CD4-positive, alpha-beta T cell treated with Interleukin-10 for 1 hour (primary cell): ENCODE data around the gene ELAVL3.
A peak's percentile ranks its signal among the peaks of the same experiment; 100 is the strongest.

ENCODE experiments used
- DNase-seq: peaks from one replicate; pipeline ENCODE4 v3.0.0-alpha.2; 2020

Gene ELAVL3

DNA sequence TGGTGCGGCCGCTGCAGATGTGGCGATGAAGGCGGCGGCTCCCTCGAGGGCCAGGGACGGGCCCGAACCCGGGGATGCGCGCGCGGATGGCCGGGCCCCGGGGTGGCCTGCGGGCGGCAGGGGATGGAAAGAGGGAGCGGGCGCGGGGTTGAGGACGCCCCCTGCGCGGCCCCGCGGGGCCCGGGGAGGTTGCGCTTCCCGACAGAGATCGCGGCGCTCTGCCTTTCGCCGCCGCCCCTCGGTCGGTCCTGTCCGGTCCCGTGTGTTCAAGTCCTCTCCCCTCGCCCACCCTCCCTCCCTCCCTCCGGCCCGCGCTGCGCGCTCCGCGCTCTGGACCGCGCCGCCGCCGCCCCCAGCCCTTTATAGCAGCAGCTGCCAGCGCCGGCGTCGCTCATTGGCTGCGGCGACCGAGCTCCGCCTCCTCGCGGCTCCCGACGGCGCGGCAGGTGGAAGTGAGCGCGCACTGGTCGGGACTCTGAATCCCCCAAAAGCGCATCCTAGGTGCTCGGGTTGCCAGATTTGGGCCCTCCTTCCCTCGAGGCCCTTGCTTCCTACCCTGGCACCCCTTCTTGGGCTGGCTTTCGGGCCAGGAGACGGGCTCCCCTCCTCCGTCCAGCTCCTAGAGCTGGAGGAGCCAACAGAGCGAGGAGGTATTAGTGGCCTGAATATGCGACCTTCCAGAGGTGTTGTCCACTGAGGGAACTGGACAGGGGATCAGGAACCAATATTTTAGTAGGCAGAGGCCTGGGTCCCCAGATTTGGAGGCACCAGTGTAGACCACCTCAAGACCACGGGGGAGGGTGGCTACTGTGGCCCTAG, at the start of gene ELAVL3:
ELAVL3 (minus strand) TSS at position 332 of the 819 bp plus-strand sequence. CDS start 438 bp downstream, outside the sequence.
- DNase-seq = peak; percentile 5

DNA sequence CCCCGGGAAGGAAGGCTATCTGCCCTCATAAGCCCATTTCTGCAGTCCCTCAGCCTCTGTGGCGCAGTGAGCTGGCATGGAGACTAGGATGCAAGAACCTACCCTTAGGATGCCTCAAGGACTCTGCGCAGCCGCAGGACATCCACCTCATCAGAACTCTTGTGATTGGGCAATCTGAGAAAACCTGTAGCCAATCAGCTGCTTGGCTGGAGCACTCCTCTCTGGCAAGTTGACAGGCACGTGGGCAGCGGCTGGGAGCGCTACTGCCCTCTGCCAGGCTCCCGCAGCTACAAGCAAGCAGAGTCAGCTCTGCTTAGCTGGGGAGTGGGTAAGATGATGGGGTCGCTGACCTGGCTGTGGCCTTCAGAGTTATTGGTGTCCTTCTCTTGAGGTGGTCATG, 49.6 kb upstream of the ELAVL3 start:
- DNase-seq = peak; percentile 45

DNA sequence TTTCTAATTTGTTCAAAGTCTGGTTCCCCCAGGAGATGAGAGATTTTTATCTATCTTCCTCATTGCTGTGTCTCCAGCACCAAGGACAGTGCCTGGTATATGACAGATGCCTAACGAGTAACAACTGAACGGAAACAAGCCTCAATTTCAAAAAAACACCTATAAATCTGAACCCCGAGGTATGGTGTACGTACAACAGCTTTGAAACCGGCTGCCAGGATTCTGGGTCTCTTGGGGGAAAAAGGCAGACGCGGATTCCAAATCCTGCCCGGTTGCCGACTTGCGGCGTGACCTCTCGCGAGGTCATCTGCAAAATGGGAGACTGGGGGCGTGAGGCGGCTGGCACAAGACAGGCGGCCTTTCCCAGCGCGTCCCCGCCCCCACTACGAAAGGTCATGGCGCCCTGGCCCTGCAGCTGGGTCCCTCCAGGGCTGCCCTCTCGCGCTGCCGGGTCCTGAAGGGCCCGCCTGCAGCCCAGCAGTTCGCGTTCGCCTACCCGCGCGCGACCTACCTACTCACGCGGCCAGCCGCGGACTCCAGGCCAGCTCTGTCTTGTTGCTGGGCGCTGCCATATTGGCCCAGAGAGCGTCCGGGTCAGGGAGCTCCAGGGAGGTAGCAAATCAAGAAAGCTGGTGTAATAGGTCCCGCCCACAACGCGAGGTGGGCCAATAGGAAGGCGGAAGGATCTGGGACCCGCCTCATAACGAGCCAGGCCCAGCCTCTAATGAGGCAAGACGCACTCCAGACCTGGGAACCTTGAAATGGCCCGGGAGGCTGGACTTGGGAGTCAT, 47.9 kb upstream of the ELAVL3 start, which contains the start of gene ECSIT:
ECSIT (minus strand) TSS at position 584 of the 791 bp plus-strand sequence. CDS start 9,964 bp downstream, outside the sequence.
- peak; percentile 96 for DNase-seq

DNA sequence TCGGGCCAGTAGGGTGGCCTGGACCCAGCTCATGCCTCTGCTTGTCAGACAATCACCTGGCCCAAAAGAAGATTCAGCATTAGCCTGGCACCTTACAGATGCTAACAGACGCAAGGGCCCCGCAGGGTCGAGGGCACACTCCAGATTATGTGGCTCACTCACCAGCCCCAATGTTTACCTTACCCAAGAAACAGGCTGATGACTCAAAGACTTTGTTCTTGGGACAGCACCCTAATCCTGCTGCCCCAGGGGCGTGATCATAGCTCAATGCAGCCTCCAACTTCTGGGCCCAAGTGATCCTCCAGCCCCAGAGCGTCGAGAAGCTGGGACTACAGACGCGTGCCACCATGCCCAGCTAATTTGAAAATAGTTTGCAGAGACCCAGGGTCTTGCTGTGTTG, 38.3 kb upstream of the ELAVL3 start:
- no peak for DNase-seq

DNA sequence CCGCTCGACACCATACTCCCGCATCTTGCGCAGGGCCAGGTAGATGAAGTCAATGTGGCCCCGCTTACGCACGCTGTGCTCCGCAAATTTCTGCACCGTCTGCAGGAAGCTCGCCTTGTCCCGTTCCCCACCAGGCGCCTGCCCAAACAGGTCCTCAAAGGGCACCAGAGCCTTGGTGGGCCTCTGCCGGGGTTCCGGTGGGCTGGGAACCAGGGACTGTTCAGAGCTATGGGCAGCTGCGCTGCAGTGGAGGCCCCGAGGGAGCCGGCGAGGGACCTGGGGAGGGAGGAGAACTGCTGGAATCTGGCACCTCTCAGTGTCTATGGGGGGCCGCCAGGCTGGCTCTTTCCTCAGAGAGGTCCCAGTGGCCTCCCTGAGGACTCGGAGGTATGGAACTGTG, 33.1 kb upstream of the ELAVL3 start:
- DNase-seq = no peak

DNA sequence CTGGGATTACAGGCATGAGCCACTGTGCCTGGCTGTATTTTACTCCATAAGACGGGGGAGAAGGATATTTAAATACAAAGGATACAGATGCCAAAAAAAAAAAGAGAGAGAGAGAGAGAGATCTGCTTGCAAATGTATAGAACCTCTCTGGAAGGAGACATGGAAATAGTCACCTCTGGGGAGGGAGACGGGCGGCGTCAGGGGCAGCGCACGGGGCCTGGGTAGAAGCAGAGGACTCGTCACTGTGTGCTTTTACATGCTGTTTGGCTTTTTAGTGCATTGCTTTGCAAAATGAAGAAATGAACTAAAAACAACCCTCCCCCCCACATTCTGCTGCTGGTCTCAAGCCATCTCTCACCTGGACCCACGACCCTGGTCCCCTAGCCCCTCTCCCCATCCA, 29.6 kb upstream of the ELAVL3 start:
- no peak for DNase-seq

DNA sequence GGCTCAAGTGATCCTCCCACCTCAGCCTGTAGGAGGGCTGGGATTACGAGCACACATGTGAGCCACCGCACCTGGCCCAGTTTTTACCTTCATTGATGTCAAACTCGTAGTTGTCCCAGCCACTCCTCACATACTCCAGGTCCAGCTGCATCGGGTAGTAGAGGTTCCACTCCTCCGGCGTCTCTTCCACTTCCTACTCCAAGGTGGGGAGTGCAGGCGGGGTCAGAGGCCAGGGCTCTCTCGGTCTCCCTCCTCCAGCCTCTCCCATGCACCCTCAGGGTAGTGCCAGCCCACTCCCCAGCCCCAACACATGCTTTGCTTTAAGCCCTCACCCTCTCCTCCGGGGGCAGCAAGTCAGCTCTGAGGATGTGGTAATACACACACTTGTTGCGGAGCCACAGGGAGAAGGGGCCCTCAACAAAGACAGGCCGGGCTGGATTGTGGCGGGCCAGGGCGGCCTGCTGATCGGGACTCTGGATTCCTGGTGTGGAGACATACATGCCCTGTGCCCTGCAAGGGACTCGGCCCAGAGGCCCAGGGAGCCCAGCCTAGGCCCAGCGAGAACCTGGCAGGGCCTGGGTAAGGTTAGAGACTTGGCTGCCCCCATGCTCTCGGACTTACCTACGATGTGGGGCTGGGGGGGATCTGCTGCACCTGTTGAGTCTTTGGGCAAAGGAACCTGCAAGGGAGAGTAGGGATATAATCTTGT, 26.7 kb upstream of the ELAVL3 start:
- no peak for DNase-seq

DNA sequence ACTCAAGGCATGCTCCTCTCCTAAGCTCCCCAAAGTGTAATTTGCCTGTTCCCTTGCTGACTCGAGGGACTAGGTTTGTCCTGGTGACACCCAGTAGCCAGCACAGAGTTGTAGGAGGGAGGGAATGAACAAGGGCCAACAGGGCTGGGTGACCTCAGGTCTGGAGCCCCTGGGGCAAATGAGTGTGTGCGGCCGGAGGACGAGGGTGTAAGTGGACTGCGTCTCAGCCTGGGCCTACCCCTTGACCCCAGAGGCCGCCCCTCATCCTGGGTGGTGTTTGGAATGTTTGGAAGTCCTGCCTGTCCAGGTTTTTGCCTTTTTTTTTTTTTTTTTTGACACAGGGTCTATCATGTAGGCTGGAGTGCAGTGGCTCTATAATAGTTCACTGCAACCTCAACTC, 26.1 kb upstream of the ELAVL3 start:
- no peak for DNase-seq

DNA sequence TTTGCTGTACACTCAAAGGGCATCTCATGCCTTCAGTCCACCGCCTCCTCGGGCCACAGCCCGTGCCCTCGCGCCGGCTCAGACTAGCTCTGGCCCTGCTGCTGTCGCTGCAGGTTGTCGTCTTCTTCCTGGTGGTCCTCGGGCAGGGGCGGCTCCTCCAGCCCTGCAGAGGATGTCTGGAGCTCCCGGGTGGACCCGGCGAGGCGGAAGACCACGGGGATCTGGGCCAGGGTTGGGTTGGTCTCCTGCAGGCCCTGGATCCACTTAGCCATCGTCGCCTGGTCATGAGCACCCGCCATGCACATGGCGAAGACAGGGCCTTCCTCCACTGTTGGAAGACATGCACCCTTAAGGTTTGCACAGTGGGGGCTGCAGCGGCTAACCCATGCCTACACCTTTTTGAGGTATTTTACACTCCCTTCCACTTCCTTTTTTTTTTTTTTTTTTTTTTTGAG, 25.3 kb upstream of the ELAVL3 start:
- DNase-seq = no peak

DNA sequence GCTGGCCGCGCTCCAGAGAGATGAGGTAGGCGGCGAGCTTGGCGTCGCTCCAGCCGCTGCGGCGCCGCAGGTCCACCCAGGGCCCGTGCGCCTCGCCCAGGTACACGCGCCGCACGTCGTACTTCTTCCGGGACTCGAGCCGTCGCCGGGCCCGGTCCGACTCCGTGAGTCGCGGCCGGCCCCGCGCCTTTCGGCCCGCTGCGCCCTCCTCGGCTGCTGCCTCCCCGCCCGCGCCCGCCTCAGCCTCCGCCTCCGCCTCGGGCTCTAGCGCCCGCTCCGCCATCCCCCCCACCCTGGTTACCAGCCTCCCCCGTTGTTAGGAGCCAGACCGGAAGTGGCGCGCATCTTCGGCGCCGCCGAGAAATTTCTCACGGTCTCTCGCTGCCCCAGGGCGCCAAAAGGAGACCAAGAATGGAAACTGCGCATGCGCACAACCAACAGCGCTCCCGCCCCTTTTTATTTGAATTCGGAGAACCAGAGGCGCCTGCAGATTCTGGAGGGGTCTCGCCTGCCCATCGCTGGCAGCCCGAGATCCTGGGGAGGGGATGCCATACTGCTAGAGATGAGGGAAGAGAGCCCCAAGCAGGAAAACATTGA, 24.8 kb upstream of the ELAVL3 start, which contains the start of gene ZNF653:
ZNF653 (minus strand) TSS at position 336 of the 597 bp plus-strand sequence; CDS start at position 283, 53 bp downstream.
- DNase-seq = peak; percentile 97

DNA sequence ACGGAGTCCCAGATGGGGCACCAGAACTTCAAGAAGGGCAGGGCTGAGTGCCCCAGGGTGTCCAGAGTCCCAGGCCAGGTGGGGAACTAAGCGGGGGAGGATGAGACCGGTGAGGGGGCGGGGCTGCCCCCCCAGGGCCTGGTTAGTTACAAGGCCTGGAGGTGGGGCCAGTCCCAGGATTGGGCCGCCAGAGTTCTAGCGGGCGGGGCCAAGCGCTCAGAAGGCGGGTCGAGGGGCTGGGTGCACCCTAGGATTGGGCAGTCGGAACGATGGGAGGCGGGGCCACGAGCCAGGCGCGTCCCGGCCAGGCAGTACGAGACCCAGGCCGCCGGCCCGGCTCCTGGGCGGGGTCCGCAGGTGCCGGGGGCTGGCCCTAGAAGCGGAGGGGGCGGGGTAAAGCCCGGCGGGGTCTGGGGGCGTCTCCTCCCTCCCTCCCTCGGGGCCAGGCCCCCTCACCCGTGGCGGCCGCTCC, 24.2 kb upstream of the ELAVL3 start:
- peak; percentile 98 for DNase-seq

DNA sequence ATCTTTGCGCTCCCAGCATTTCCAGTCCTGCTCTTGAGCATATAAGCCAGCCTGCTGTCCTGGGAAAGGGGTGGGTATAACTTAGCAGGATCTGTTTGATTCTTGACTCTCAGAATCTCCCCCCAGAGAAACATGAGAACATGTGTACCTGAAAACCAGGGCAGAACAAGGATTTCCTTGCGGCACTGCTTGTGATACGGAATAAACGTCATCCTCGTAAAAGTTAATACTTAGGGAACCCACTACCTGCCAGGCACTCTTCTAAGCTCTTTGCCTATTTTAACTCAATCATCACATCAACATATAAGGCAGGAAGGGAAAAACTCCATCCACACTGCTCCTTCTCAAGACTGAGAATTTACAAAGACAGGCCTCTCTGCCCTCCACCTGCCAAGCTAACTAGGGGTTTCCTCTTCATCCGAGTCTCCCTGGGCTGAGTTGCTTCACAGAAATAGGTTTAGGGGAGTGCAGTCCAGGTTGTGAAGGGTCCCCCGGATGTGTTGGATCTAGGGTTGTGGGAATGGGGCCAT, 23.7 kb upstream of the ELAVL3 start:
- DNase-seq = no peak

DNA sequence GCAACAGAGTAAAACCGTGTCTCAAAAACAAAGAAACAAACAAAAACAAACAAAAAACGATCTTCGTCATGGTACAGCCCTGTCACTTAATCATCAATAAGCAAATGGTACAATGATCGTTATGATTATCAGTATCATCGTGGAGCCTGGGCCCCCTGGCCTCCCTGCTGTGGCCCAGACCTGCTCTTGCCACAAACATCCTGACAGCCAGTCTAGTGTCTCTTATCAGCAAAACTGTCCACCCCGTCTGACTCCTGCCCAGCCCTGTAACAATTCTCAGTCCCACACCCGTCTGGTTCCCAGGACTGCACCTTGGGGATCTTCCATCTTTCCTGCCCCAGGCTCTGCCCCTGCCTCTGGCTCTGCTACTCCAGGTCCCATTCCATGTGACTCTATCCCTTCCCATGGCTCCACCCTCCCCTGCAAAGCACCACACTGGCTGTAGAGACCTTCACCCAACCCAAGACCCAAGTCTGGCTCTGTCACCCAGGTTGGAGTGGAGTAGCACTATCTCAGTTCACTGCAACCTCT, 19.1 kb upstream of the ELAVL3 start:
- no peak for DNase-seq

DNA sequence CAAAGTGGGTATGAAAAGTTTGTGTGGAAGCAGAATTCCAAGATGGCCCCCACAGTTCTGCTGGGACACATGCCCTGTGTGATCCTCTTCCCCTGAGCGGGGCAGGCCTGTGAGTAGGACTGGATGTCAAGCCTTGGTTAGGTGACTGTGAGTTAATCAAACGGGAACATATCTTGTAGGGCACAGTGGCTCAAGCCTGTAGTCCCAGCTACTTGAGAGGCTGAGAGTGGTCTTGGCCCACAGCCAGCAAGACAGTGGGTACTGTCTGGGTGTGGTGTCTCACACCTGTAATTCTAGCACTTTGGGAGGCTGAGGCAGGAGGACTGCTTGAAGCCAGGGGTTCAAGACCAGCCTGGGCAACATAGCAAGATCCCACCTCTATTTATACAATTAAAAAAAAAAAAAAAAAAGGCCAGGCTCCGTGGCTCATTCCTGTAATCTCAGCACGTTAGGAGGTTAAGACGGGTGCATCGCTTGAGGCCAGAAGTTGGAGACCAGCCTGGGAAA, 18.4 kb upstream of the ELAVL3 start:
- no peak for DNase-seq

DNA sequence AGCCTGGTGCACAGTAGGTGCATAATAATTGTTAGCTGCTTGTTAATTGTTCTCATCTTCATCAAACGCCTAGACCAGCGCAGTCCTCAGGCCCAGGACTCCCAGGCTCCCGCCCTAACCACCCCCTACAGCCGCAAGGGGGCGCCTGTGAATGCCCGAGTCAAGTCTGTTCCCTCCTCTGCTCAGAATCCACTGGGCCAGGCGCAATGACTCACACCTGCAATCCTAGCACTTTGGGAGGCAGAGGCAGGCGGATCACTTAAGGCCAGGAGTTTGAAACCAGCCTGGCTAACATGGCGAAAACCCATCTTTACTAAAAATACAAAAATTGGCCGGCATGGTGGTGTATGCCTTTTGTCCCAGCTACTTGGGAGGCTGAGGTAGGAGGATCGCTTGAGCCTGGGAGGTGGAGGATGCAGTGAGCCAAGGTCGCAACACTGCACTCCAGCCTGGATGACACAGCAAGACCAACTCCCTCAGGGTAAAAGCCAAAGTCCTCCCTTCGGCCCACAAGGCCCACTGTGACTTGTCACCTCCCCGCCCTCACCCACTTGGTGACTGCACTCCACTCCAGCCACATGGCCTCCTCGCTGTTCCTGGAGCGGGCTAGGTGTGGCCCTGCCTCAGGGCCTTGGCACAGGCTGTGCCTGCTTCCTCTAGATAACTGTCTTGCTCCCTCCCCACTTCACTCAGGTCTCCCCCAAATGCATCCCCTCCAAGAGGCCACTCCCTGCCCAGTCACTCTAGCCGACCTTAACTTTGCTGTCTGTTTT, 15.7 kb upstream of the ELAVL3 start:
- peak; percentile 68 for DNase-seq

DNA sequence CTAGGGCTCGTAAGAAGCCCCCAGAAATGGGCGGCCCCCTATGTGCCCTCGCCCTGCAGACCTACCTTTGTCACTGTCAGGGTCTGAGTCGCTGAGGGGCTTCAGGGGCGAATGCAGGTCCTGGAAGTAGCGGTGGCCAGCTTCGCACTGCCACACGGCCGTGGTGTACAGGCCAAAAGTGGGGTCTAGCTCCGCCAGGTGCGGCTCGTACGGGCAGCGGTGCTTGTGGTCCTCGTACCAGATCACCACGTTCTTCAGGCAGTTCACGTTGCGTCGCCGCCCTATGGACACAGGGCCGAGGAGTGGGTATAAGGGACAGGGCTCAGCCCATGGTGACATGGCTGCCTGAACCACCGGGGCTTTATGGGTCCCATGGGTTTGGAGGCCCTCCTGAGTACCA, 15.0 kb upstream of the ELAVL3 start:
- DNase-seq = no peak

DNA sequence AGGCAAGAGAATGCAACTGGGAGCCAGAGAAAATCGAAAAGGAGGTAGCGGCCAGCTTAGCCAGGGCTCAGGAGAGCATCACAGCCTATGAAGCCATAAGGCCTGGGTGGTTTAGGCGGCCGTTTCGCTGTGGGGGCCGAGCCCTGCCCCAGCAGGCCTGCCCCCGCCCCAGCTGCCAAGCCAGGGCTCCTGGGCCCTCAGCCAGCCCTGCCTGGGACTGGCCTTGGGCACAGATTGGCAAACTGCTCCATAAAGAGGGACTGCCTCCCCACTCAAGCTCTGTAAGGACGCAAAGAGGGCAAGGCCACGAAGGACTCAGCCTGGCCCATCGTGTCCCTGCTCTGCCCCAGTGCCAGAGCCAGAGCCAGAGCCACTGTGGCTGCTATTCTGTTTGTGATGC, 14.6 kb upstream of the ELAVL3 start:
- no peak for DNase-seq

DNA sequence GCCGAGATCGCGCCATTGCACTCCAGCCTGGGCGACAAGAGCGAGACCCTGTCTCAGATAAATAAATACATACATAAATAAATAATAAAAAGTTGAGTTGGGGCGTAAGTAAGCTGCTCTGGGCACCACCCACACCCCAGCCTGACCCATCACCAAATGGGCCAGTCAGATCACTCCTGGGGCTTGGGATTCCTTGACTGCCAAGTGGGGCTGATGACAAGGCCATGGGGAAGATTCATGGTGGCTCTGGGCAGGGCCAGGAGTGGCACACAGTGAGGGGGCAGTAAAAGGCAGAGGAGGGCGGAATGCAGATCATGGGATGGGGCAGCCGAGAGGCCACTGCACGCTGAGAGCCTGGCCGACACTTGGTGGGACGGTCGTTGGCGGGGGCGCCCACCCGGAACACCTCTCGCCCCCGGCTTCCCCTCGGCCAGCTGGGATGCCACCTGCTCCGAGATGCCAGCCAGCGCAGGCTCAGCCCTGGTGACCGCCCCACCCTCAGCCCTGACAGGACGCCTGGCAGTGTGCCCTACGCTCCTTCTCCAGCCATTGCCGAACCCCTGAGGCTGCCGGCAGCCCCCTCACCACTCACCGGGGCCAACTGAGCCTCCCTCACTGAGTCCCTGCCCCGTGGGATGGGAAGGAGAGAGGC, 13.9 kb upstream of the ELAVL3 start:
- no peak for DNase-seq

DNA sequence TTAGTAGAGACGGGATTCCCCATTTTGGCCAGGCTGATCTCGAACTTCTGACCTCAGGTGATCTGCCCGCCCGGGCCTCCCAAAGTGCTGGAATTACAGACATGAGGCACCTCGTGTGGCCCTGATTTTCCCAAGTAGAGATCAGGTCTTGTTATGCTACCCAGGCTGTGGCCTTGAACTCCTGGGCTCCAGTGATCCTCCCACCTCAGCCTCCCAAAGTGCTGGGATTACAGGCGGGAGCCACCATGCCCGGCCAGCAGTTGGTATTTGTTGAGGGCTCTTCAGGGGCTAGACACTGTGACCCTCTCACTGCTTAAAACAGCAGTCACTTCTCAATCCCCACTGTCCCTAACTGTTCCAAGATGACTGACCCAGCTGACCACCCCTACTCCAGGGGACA, 8.5 kb upstream of the ELAVL3 start:
- no peak for DNase-seq
